ENCODE measurements around the gene RTBDN.

DNA sequence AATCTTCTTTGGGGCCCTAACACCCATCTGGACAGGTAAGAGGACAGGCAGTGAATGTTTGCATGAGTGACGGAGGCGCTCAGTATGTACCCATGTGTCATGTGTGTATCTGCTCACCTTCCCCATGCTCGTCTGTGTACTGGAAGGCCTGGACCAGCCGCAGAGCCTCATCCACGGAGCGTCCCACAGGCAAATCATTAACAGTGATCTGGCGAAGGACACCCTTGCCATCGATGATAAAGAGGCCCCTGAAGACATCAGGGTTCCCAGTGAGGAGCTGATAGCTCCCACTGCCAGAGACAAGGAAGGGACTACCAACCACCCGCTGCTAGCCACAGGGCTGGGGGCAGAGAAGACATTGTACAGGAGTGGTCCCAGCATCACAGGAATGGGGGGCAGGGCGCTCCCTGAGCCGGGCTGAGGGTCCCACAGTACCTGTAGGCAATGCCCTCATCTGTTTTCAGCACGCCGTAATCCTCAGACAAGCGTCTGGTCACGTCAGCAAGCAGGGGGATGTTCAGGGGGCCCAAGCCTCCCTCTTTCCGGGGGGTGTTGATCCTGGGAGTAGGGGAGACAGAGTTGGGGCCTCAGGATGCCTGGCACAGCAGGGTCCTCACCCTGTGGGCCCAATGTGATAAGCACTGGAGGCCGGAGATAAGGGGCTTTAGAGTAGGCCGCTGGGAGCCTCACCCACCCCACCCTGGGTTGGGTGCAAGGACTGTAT is 34.5 kb downstream of the RTBDN start:
- TF ChIP-seq, protein P1, sequence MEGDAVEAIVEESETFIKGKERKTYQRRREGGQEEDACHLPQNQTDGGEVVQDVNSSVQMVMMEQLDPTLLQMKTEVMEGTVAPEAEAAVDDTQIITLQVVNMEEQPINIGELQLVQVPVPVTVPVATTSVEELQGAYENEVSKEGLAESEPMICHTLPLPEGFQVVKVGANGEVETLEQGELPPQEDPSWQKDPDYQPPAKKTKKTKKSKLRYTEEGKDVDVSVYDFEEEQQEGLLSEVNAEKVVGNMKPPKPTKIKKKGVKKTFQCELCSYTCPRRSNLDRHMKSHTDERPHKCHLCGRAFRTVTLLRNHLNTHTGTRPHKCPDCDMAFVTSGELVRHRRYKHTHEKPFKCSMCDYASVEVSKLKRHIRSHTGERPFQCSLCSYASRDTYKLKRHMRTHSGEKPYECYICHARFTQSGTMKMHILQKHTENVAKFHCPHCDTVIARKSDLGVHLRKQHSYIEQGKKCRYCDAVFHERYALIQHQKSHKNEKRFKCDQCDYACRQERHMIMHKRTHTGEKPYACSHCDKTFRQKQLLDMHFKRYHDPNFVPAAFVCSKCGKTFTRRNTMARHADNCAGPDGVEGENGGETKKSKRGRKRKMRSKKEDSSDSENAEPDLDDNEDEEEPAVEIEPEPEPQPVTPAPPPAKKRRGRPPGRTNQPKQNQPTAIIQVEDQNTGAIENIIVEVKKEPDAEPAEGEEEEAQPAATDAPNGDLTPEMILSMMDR (IDR thresholded peaks at IDR 0.05): no peak
- no peak for TF ChIP-seq POLR2A (IDR thresholded peaks at IDR 0.05)
